Measurements from ENCODE around the gene CERS5.
"Not testable (repeated sequence)": the region's sequence is repeated elsewhere in the genome, so short reads cannot be mapped to it uniquely, and the experiment has no call there.

Gene CERS5

DNA sequence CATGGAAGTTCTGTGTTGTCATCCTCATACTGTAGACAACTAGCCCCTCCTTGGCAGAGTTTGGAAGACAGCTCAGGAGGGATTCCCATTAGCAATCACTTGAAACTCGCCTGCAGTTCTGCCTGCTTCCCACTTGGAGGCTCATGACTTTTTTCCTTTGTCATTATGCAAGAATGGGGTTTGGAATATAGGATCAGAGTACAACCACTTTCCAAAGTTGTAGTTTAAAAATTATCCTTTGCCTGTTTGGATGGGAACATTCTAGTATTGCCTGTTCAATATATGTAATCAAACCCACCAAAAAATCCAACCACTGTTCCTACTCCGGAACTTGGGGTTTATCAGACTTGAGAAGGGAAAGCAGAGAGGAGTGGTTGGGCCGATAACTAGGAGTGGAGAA lies 65.5 kb downstream of the CERS5 start:
- no peak for DNase-seq

DNA sequence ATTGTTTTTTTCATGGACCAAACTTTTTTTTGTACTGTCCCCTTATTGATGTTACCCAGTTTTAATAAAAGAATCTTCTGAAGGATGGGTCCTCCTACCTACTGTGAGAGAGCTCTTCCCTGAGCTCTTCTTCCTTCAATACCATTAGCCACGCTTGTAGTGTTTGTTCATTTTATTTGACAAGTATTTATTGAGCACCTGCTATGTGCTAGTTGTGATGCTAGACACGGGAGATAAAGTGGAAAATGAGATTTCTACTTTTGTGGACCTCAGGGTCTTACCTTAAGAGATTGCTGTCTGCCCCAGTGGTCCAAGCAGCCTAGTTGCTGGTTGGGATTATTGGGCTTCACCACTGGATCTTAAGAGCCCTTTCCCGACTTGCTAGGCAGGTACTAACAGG lies 66.6 kb downstream of the CERS5 start:
- DNase-seq, result no peak

DNA sequence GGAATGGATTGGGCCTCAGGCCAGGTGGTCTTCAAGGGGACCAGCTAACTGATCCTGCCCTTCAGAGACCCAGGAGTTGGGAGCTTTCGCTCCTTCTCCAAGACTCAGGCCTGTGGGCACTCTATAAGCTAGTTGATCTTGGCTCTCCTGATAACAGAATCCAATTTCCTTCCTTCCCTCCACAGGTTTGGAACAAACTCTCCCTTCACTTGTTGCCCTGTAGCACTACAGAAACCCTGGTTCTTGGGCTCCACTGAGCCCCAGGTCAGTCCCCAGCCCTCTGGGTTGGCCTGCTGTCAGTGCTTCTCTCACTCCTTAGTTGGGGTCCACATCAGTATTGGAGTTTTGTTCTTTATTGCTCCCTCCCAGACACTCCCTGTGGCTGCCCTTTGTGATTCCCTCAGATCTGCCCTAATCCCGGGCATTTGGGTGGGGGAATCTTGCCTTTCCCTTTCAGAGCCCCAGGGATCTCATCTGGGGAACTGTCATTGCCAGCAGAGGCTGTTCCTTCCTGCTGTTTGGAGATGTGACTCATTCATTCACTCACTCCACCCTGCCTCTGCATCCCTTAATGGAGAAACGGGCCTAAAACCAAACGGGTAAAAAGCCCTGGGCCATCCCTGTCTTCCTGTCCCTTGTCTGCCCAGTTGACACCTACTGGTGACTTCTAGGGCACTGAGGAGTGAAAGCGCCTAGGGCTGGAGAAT lies 67.7 kb downstream of the CERS5 start:
- no peak for DNase-seq

DNA sequence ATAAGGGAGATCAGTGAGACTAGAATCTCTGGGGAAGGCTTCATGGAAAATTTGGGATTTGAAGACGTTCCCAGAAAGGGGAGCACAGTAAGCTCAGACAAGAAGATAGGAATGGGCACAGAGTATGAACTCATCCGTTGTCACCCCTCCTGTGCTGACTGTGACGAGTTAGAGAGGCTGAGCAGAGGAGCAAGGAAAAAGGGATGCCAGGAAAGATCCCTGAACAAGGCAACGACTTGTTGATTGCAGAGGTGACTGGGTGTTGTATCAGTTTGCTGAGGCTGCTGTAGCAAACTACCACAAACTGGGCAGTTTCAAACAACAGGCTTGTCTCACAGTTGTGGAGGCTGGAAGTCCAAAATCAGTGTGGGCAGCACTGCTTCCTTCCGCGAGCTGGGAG lies 69.2 kb downstream of the CERS5 start:
- no peak for DNase-seq

DNA sequence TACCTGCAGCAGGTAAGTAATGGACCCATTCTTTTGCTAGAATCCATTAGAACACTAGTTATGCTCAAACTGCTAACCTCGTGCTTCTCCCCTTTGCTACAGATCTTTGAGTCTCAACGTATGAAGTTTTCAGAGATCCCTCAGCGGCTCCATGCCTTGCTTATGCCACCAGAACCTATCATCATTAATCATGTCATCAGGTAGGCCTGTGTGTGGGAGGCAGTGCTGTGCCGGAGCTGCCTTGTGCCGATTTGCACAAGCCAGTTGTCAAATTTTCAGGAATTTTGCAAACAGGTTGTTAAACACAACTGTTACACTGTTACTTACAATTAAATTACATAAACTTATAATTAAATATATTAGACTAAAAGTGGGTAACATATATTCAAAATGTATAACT lies 76.8 kb downstream of the CERS5 start:
- no peak for DNase-seq

DNA sequence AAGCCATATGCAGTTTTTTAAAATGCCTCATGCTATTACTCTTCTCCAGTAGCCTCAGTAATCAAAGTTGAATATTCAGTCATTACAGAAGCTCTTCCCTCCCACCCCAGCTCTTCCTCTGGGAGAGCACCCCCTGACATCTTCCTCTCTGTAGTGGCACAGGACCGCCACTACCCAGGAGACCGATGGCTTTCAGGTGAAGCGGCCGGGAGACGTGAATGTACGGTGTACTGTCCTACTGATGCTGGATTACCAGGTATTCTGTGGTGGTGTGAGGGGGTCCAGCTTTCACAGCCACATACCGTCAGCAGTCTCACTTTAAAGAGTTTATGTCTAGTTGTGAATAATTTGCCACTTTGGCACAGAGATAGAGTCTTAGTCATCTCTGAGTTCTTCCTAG lies 77.4 kb downstream of the CERS5 start:
- DNase-seq, result no peak

DNA sequence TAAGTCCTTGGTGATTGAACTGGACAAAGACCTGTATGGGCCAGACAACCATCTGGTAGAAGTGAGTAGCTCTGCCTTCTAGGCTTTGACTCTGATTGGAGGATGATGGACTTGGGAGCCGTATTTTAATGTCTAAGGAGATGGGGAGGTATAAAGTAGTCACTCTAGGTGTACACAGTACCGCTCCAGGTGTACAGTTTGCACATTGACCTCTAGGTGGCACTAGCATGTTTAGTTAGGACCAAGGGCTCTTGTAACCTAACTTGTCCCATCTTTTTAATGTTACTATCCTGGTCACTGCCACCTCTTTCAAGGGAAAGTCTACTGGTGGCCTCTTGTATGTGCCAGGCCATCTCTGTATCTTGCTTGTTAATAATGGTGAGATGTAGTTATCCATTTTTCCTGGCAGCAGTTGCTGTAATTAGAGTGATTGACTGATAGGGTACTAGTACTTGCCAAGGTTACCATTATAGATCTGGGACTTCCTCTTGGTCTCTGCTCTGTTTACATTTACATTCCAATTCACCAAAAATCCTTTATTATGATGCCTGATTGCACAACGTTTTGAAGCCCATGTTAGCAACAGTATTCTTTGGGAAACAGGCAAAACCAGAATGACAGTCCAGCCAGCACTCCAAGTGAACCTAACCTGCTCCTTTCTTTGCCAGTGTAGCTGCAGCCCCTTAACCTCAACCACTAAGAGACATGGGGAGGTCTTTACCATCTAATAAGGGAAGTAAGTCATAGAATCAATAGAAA lies 78.4 kb downstream of the CERS5 start:
- peak; percentile 43 for DNase-seq

DNA sequence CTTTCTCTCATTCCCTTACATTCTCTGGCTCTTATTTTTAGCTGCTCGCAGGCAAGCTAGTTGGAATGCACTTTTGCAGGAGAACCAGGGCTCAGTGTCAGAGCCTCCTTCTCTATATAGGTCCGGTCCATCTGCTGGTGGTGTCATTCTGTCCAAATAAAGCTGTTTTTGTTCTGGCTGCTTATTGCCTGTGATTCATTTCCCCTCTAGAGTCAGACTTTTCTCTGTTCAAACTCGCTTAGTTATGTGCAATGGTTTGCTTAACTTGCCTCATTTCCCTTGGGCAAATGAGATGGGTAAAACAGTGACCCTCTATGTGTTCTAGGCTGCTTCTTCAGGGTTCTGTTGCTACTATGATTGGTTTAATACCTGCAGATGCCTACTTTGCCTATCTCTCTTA lies 79.2 kb downstream of the CERS5 start:
- DNase-seq, result no peak

DNA sequence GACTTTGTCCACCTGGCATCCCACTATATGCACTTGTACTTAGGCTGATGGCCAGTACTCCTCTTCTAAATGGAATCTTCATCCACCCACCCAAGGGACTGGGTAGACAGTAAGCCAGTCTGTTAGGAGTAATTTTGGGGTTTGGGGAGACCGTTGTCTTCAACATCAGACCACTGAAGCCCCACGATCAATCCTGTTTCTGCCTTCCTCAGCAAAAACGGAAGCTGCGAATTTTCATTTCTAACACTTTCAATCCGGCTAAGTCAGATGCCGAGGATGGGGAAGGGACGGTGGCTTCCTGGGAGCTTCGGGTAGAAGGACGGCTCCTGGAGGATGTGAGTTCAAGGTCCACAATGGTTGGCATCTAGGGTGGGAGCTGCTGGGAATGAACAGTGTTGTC lies 80.0 kb downstream of the CERS5 start:
- no peak for DNase-seq

DNA sequence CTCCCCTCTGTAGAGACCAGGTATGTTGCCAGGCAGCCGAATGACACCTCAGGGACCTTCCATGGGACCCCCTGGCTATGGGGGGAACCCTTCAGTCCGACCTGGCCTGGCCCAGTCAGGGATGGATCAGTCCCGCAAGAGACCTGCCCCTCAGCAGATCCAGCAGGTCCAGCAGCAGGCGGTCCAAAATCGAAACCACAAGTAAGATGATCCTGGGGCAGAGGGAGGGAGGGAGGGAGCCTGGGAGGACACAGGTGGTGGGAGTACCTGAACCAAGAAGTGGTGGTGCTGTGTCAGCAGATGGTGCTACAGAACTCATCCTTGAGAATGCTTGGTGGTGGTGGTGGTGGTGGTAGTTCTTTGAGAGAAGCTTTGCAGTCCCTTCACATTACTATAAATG lies 81.0 kb downstream of the CERS5 start:
- DNase-seq, result no peak

DNA sequence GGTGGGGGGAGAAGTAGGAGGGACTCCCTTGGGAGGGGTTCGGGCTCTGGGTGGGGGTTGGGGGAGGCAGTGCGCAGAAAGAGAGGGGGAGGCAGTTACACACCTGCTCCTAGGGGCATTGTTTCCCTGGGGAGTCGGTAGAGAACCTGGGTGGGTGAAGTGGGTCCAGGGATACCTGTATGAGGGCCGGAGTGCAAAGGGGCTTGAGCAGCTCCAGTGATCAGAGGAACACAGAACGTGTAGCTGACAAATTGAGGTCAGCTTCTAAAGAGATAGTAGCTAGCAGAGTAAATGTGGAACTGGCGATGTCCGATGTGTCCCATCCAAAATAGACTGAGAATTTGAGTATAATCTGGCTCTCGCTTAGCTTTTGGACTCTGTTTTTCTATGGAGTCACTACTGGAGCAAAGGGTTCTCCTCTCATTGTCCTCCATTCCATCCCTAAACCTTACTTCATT lies 81.5 kb downstream of the CERS5 start:
- DNase-seq, result no peak

DNA sequence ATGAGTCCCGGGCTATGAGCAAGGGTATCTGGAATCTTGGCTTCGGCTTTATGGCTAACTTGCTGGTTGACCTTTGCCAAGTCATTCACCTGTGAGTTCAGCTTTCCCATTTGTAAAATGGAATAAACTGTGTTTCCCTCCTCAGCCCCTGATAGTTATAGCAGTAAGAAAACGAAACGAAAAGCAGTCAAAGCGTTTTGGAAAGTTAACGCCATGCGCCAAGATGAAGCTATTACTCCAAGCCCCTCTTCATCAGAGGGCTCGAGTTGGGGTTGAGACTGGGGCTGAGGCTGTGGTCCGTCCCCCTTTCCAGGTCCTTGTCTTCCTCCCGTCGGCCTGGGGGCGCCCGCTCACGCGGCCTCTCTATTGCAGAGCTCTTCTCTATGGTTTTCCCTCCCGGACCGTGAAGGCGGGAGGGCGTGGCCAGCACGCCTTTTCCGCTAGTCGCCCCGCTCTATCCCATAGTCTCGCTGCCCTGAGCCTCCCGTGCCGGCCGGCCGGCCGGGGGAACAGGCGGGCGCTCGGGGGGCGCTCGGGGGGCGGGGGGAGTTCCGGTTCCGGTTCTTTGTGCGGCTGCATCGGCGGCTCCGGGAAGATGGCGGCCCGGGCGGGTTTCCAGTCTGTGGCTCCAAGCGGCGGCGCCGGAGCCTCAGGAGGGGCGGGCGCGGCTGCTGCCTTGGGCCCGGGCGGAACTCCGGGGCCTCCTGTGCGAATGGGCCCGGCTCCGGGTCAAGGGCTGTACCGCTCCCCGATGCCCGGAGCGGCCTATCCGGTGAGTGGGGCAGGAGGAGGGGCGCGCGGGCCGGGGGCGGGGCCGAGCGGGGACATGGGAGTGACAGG lies 82.2 kb downstream of the CERS5 start, which contains the start of gene SMARCD1:
Gene SMARCD1 (plus strand): TSS at position 568 of the 840 bp plus-strand sequence. CDS start 28 bp downstream, at position 596.
- DNase-seq, result peak; percentile 84

DNA sequence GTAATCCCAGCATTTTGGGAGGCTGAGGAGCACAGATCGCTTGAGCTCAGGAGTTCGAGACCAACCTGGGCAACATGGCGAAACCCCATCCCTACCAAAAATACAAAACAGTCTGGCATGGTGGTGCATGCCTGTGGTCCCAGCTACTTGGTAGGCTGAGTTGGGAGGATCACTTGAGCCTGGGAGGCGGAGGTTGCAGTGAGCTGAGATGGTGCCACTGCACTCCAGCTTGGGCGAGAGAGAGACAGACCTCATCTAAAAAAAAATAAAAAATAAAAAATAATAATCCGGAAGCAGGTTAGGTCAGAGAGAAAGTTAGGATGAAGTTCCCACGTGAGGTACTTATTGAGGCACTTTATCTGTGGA lies 82.8 kb downstream of the CERS5 start:
- DNase-seq, result not testable (repeated sequence)

DNA sequence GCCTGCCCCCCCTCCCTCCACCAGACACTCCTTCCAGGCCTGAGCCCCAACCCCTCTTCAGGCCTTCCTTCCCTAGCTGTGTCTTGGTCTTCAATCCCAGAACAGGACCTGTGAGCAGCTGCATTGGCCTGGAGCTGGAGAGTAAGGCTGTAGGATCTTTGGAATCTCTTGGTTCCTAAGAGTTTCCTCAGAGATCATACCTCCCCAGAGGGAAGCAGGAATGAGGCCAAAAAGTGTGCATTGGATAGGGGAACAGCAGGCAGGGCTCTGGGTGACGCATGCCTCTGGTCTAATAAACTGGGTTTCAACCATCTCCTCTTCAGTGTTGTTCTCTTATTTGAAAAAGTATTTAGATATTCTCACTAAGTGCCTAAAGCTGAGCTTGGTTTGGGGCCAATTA lies 83.9 kb downstream of the CERS5 start:
- no peak for DNase-seq

DNA sequence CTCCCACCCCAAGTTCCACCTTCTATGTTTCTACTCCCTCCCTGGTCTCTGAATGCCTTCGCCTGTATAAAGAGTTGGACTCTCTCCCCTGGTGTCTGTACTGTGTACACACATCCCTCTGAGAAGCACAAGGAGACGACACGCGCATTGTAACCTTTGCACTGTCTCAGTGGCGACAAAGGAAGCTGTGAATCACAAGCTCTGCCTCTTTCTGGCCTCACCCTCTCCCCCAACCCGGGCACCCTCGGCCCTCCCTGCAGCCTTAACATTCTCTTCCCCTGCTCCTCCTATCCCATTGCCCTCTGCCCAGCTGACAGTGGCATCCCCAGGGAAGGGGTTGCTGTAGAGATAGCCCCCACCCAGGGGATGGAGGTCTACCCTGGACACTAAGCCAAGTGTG lies 84.5 kb downstream of the CERS5 start:
- DNase-seq, result no peak

DNA sequence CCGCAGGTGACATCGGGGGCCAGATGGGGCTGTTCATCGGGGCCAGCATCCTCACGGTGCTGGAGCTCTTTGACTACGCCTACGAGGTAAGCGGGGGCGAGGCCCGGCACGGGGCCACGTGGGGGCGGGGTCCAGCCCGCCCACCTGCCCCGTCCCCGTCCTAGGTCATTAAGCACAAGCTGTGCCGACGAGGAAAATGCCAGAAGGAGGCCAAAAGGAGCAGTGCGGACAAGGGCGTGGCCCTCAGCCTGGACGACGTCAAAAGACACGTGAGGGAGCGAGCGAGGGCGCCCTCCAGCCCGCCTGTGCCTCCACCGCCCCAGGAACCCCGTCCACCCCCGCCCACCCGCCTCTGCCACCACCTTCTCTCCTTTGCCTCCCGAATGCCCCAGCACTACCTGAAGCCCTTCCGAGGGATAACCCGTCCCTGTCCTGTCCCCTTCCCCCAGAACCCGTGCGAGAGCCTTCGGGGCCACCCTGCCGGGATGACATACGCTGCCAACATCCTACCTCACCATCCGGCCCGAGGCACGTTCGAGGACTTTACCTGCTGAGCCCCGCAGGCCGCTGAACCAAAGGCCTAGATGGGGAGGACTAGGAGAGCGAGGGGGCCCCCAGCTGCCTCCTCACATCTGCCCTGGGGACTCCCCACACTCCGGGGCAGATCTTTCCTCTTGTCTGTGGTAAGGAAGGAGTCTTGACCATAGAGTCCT lies 85.9 kb downstream of the CERS5 start:
- DNase-seq, result no peak

DNA sequence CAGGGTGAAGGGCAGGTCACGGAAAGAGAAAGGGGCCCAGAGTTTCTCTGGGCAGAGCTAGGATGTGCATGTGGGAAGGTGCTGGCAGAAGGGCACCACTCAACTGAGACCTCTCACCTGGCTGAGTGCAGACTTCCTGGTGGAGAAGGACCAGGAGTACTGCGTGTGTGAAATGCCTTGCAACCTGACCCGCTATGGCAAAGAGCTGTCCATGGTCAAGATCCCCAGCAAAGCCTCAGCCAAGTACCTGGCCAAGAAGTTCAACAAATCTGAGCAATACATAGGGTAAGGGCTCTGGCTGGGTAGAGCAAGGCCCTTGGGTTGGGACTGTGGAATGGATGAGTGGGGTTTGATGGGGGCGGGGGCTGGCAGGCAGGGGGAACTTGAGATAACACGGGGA lies 87.4 kb downstream of the CERS5 start:
- DNase-seq, result no peak

Measured in stimulated activated naive CD4-positive, alpha-beta T cell treated with Interleukin-2 at 50 U/mL for 16 hours (primary cell).